Fibroblast of villous mesenchyme (primary cell): ENCODE results near the gene CBLB. TPM values are rescaled to one million over a fixed set of nuclear protein-coding genes. Genes with fewer than 3 reads are reported as not detected.

ENCODE experiments used
- DNase-seq: peaks from one replicate; pipeline ENCODE4 v3.0.0-alpha.2; 2010; ENCODE audit warnings: low read depth
- H3K4me3 ChIP-seq: 2 replicates; pipeline ENCODE4 v1.5.1; 2011; ENCODE audit warnings: low read depth, mild to moderate bottlenecking, low read length
- total RNA-seq: library from RNA; depleted of rRNA; stranded (reverse); fragments of >200 nt; gene quantifications from 2 replicates; pipeline ENCODE4 v1.2.3, GENCODE V29; 2012
- TF ChIP-seq, protein P1 (sequence below): IDR thresholded peaks from 2 replicates; pipeline ENCODE4 v1.5.1; 2012; ENCODE audit warnings: low read depth, mild to moderate bottlenecking, low read length; ENCODE audit not compliant: insufficient read depth

CBLB gene
- total RNA-seq, 1 donor = 40.6 TPM

DNA sequence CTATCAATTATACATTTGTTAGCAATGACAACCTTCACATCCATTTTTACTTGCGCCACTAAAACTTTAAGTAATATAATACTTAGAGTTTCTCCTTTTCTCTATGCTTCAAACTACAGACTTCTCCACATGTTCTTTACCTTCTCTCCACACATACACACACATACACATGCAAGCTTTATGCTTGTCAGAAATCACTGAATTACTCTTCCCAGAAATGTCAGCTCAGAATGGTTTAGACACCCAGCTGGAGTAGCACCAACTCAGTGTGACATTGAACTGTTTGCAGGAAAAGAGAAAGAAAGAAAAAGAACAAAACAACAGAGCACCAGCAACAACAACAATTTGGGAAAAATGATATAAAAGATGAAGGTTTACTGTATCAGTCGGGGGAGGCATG is 20.9 kb downstream of the CBLB start:
- DNase-seq = no peak
- TF ChIP-seq, protein P1, sequence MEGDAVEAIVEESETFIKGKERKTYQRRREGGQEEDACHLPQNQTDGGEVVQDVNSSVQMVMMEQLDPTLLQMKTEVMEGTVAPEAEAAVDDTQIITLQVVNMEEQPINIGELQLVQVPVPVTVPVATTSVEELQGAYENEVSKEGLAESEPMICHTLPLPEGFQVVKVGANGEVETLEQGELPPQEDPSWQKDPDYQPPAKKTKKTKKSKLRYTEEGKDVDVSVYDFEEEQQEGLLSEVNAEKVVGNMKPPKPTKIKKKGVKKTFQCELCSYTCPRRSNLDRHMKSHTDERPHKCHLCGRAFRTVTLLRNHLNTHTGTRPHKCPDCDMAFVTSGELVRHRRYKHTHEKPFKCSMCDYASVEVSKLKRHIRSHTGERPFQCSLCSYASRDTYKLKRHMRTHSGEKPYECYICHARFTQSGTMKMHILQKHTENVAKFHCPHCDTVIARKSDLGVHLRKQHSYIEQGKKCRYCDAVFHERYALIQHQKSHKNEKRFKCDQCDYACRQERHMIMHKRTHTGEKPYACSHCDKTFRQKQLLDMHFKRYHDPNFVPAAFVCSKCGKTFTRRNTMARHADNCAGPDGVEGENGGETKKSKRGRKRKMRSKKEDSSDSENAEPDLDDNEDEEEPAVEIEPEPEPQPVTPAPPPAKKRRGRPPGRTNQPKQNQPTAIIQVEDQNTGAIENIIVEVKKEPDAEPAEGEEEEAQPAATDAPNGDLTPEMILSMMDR = no peak
- H3K4me3 ChIP-seq = no peak overlapping the region

DNA sequence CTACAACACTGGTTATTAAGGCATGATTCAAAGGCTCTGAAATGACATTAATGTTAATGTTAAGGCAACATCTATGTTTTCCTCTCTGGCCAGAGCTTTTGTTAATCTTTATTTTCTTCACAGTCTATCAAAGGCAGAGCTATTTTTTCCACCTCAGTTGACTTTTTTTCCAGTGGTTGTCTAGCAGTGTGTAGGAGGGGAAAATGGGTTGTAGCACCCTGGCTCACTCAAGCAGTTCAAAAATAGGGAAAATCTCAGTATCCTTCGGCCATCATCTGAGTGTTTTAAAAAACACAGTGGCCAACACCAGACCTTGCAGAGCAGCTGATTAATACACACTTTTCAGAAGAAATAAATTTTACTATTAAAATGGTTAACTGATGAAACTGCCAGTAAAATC is 21.4 kb downstream of the CBLB start:
- no peak for DNase-seq
- no peak overlapping the region for H3K4me3 ChIP-seq

DNA sequence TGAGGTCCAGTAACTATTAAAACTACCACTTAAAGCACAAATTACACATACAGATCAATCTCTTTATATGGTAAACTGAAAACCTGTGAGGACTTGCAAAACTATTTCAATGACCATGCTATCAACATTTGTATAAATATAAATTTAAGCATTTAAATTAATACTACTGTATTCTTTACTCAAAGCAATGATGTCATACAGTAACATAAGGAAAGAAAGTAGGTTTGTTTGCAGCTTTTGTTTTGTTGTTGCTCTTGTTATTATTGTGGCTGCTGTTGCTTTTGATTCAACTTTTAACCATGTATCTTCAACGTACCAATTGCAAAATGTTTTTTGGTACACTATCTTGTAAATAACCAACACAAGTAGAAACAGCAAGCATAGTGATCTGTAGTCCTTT is 22.0 kb downstream of the CBLB start:
- TF ChIP-seq, protein P1 = no peak
- DNase-seq = peak; percentile 38

More for the DNA sequence above, 21.4 kb downstream of the CBLB start:
- TF ChIP-seq, protein P1 = no peak

DNA sequence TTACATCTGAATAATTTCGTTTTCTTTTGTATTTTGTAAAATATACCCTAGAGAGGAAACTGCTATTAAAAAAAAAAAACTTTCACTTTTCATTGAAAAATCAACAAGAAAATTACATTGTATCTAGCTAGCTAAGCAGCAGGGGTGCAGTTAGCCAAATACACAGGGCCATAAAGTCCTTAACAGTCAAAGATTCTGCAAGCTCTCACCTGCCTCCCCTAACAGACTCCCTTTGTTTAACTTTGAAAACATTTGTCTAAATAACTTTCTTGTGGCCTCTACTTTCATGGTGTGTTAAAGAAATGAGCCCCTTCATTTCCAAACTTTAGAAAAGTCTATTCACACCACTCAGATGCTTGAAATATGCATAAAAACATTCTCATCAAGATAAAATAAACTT is 23.3 kb downstream of the CBLB start:
- TF ChIP-seq, protein P1 = no peak
- no peak for DNase-seq
- H3K4me3 ChIP-seq = no peak overlapping the region

More for the DNA sequence above, 22.0 kb downstream of the CBLB start:
- no peak overlapping the region for H3K4me3 ChIP-seq

DNA sequence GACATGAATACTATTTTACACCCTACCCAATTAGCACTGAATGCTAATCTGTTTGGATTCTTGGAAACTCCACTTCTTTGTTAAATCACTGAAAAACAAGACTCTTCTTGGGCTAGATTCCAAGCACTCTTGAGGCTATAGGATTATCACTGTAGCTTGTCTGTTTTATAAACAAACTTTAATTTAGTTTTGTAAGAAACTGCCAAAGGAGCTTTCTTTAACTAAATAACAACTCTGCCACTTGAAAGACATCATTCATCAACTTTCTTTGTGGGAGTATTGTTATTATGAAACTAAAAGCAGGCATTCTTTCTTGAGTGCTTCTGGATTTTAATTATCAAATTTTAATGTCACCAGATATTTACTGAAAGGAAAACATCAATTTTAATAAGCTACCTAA is 24.1 kb downstream of the CBLB start:
- no peak overlapping the region for H3K4me3 ChIP-seq
- DNase-seq = no peak
- TF ChIP-seq, protein P1 = no peak

DNA sequence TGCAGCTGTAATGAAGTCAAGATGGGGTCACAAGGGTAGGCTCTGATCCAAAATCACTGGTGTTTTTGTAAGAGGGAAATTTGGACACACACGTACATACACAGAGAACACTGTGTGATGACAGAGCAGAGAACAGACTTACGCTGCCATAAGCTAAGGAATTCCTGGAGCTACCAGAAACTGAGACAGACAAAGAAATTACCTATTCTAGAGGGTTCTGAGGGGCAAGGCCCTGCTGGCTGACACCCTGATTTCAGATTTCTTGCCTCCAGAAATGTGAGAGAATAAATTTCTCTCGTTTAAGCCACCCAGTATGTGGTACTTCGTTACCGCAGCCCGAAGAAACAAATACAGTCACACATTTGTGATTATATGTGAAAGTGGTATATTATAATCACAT is 24.8 kb downstream of the CBLB start:
- TF ChIP-seq, protein P1 = no peak
- no peak overlapping the region for H3K4me3 ChIP-seq
- DNase-seq = no peak

DNA sequence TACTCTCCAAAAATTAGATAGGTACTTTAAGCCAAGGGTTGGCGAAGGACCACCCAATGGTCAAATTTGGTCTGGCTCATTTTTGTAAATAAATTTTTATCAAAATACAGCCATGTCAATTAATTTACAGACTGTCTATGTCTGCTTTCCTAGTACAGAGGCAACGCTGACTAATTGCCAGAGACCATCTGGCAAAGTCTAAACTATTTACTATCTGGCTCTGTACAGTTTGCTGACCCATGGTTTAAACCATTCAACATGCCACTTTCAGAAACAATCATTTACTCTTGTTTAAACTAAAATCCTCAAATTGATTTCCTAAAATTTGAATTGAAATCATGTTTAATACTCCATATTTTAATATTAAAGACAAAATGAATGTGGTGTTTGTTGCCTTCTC is 25.9 kb downstream of the CBLB start:
- DNase-seq = no peak
- TF ChIP-seq, protein P1 = no peak

More for the DNA sequence above, 25.9 kb downstream of the CBLB start:
- H3K4me3 ChIP-seq = no peak overlapping the region
